Heart left ventricle (tissue), 13 donors: ENCODE measurements around the gene PRPSAP1.

Source experiments
- POLR2A ChIP-seq, 2 donors: fragments of 450-650 bp; IDR thresholded peaks; one replicate each; pipeline ENCODE4 v1.6.1; 2017; ENCODE audit warnings: antibody characterized with exemption in 2 of 2, mild to moderate bottlenecking in 2 of 2, moderate library complexity in 2 of 2
- TF ChIP-seq, protein P1 (sequence below), 12 donors: fragments of 200-600 bp; sonication (generic) in 4 of 12; IDR thresholded peaks; one replicate each; pipeline versions ENCODE4 v1.5.0 to v1.8.0; 2018 to 2022; ENCODE audit warnings: antibody characterized with exemption in 12 of 12, mild to moderate bottlenecking in 5 of 12
- donor health status: ischemic (EF 13 %, LVEDD 7.1; RV severe dilation, severe dysfunction).
- donor health status: DM: no; HTN: yes; CAD: no.
- donor health status: DM: no; HTN: no; CAD: no.
- donor health status: ischemic (EF 25% LVEDD 6.9; RV normal size, moderate dysfunction).
- donor health status: ischemic (EF 25% LVEDD 5.7; RV mildly dilated, moderate dysfunction).
- donor health status: ischemic (EF 35%, LVEDD 5.7; RV mildly dilated, moderate dysfunction).
- donor health status: nonischemic (EF 11% LVEDD 7.7; RV severe dilation, severe dysfunction).
- donor health status: DM: yes; HTN: yes; CAD: no.
- donor health status: PGD.
- donor health status: ischemic (EF 29% LVEDD 5.4; RV normal size, mild dysfunction).
- donor health status: nonischemic (EF 23%, LVEDD 6.1; RV moderate dilation, normal function).

DNA sequence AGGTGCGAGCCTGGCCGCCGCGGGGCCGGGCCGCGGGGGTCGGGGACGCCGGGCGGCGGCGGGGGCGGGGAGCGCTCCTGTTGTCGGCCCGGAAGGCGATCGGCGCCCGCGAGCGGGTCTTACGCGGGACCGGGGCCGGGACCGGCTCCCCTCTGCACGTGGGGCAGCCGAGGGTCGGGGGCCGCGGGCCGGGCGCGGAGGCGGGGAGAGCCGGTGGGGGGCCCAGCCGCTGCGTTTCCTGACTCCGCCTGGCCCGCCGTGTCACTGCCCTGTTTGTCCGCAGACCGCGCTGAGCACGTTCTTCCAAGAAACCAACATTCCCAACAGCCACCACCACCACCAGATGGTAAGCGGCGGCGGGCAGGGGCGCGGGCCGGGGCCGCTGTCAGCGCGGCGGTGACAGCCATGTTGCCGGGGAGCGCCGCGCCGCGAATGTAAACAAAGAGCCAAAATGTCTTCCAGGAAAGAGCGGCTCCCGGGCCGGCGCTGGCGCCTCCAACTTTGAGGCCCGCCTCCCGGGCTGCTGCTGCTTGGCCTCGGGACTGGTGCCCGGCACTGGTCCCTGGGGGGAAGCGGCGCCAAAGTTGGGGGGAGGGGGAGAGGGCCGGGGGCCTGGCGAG, 88.0 kb downstream of the PRPSAP1 start:
- TF ChIP-seq, protein P1, sequence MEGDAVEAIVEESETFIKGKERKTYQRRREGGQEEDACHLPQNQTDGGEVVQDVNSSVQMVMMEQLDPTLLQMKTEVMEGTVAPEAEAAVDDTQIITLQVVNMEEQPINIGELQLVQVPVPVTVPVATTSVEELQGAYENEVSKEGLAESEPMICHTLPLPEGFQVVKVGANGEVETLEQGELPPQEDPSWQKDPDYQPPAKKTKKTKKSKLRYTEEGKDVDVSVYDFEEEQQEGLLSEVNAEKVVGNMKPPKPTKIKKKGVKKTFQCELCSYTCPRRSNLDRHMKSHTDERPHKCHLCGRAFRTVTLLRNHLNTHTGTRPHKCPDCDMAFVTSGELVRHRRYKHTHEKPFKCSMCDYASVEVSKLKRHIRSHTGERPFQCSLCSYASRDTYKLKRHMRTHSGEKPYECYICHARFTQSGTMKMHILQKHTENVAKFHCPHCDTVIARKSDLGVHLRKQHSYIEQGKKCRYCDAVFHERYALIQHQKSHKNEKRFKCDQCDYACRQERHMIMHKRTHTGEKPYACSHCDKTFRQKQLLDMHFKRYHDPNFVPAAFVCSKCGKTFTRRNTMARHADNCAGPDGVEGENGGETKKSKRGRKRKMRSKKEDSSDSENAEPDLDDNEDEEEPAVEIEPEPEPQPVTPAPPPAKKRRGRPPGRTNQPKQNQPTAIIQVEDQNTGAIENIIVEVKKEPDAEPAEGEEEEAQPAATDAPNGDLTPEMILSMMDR (IDR thresholded peaks at IDR 0.05): no peak
- no peak for TF ChIP-seq POLR2A (IDR thresholded peaks at IDR 0.05)
